HFF-Myc (cell line): ENCODE results near the gene NRP1.

Experiments
- DNase-seq: peaks from one replicate; pipeline ENCODE4 v3.0.0-alpha.2; 2011; ENCODE audit warnings: low read depth; ENCODE audit errors: extremely low read depth
- H3K4me3 ChIP-seq: replicated peaks from 2 replicates; pipeline ENCODE4 v1.5.1; 2011; ENCODE audit warnings: low read depth, mild to moderate bottlenecking, control low read depth, low read length
- TF ChIP-seq, protein P1 (sequence below): IDR thresholded peaks from 2 replicates; pipeline ENCODE4 v1.5.1; 2012; ENCODE audit warnings: mild to moderate bottlenecking, low read depth, low read length, control low read depth; ENCODE audit errors: missing control alignments

The NRP1 gene

DNA sequence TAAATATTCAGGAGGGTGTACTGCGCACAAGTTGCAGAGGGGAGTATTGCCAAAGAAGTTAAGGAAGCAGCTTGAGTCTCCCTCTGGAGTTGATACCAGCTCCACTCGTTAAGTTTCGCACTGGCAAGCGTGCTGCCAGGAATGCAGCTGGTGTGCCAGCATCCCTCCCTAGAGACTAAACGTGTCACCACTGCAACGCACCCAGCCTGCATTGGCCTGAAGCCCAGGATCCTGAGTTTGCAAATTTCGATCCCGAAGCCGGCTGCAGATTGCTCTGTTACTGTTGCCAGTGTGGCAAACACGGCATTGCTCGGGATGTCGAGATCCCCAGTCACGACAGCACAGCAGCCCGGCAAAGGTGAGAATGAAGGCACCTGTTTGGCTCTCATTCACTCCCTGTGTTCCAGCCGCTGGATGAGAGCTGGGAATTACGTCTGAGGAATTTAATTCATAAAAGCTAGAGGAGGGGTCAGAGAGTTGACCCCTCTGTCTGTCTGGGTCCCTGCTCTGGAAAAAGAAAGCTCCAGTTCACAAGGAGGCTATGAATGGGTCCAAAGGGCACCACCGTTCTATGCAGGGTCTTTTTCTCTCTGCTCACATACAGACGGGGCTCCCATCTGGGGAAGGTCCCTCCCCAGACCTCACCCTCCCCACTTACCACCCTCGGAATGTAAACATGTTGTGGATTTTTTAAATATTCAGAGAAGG is 61.0 kb downstream of the NRP1 start:
- H3K4me3 ChIP-seq: peak overlapping the region; percentile 21
- peak; percentile 75 for DNase-seq
- TF ChIP-seq, protein P1, sequence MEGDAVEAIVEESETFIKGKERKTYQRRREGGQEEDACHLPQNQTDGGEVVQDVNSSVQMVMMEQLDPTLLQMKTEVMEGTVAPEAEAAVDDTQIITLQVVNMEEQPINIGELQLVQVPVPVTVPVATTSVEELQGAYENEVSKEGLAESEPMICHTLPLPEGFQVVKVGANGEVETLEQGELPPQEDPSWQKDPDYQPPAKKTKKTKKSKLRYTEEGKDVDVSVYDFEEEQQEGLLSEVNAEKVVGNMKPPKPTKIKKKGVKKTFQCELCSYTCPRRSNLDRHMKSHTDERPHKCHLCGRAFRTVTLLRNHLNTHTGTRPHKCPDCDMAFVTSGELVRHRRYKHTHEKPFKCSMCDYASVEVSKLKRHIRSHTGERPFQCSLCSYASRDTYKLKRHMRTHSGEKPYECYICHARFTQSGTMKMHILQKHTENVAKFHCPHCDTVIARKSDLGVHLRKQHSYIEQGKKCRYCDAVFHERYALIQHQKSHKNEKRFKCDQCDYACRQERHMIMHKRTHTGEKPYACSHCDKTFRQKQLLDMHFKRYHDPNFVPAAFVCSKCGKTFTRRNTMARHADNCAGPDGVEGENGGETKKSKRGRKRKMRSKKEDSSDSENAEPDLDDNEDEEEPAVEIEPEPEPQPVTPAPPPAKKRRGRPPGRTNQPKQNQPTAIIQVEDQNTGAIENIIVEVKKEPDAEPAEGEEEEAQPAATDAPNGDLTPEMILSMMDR: no peak

DNA sequence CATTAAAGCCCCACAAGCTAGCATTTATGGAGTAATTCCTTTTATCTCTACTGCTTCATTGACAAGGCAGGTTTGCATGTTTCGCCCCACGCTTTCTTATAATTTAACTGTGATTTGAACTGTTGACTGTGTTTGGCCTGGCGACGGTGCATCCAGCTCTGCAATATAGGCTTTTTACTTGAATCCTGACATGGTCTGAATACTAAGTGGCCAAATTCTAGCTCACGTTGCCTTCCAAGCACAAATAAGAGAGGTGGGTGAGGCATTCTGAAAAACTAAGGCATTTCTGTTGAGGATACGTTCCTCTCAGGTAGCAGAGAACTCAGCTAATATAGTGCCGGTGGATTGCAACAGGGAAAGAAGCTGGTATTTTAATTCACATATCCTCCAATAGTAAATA is 61.8 kb downstream of the NRP1 start:
- no peak for DNase-seq
- TF ChIP-seq, protein P1: no peak
- H3K4me3 ChIP-seq: no peak overlapping the region

DNA sequence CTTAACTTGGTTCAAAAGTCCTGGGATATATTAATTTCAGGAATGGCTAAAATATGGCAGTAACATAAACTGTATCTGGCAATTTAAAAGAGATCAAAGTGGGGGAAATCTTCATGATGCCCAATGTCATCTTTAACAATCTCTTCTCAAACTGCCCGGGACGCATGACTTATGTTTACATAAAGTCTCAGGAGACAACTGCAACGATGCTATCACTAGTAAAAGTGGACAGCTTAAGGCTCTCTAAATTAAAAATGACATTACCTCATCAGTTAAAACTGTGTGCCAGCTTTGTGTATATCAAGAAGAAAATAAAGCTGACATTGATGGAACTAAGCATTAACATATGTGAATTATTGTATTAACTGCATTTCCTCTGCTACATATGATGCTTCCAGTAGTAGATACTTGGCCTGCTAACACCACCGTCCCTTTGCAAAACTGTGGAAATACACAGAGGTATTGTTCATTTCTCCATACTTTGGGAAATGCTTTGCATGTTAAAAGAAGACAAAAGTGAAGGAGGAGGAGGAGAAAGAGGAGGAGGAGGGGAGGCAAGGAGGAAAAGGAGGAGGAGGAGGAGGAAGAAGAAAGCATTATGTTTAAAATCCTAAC is 62.4 kb downstream of the NRP1 start:
- DNase-seq: no peak
- no peak overlapping the region for H3K4me3 ChIP-seq
- TF ChIP-seq, protein P1: no peak

DNA sequence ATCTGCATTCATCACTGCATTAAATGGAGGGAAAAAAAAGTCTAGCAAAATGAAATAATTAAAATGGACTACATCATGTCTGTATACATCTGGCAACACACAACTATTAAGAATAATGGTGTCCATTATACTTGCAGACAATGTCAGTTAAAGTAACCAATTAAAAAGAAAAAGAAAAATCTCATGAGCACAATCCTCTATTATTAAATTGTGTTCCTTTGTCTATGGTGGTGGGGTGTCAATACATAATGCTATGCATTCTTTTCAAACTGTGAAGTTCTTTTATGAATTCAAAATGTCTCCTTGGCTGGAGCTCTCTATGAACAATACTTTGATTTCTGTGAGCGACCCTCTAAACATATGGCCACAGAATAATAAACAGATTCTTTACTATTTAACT is 63.5 kb downstream of the NRP1 start:
- H3K4me3 ChIP-seq: no peak overlapping the region
- DNase-seq: no peak
- TF ChIP-seq, protein P1: no peak

DNA sequence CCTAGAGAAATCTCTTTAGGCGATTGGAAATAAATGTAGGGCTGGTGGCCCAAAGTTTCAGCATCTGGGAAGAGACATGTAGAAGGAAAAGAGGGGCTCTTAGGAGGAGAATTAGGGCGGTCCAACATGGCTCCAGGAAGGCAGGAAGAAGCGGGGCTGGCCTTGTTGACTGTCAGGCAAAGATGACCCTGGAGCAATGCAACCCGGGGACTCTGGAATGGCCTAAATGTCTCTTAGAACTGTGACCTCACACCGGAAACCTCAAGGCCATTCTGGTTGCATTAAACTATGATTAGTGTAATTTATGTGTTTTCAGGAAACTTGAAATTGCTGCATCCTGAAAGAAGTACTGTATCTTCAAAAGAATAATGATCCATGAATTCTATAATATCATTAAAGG is 66.8 kb downstream of the NRP1 start:
- DNase-seq: no peak
- H3K4me3 ChIP-seq: no peak overlapping the region
- TF ChIP-seq, protein P1: no peak

DNA sequence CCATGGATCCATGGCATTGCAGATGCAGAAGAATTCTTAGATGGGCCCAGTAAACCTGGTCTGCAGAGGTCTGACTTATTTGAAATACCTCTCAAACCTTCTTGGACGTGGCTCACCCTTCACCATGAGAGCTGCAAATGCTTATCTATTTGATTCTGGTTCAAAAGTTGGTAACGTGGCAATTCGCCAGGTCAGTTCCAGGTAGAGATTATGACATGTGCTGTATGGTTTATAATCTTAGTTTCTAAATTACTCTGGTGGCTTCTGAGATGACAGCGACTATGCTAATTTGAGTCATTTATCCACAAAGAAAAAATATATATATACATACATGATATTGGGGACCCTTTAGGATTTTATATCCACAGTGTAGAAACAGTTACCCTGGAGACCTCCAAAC is 68.8 kb downstream of the NRP1 start:
- no peak for DNase-seq
- TF ChIP-seq, protein P1: no peak
- H3K4me3 ChIP-seq: no peak overlapping the region

DNA sequence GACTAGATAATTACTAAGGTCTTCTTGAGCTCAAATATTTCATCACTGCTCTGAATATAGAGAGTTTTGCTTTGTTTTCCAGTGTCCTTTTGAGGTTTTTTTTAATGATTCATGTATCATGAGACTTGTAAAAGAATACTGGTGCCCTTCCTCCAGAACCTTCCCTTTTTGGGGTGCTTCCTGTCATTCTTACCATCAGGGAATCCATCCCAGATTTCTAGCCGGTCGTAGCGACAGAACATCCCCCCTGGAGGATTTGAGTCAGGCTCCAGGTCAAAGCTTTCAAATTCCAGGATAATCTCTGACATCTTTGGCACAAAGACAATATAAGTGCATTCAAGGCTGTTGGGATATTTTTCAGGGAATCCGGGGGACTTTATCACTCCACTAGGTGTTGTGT is 71.0 kb downstream of the NRP1 start:
- no peak overlapping the region for H3K4me3 ChIP-seq
- no peak for DNase-seq
- TF ChIP-seq, protein P1: no peak
